ENCODE results near the gene CIBAR2. TPM values are rescaled to one million over a fixed set of nuclear protein-coding genes. Genes with fewer than 3 reads are reported as not detected.

Gene CIBAR2
- total and polyA plus RNA-seq, 4 experiments from 2014 or later = not detected

- Histone ChIP-seq H3K36me3 (ENCODE audit: insufficient read depth, low read length) (no peaks in the 10 kb centered on the region), H3K9me3 (ENCODE audit: control insufficient read depth in 1 of 2, low read length in 2 of 2) (no peaks in the 10 kb centered on the region), H3K27me3 (ENCODE audit: insufficient read depth, low read length) (no peaks in the 10 kb centered on the region), H3K4me1 (ENCODE audit: insufficient read depth, low read length) (no peaks in the 10 kb centered on the region), H3K4me3 (ENCODE audit: low read length in 2 of 2) (no peak overlapping the region), H3K27ac (ENCODE audit: low read depth, low read length) (no peak overlapping the region)
- Mint-ChIP-seq H3K9me3 (no peaks in the 10 kb centered on the region), H3K27ac (peak overlapping the region in 5 of 7 donors; percentile 16 to 78 (median 29)), H3K27me3 (no peaks in the 10 kb centered on the region), H3K36me3 (peaks cover 3 to 4% of the 10 kb centered on the region in 2 donors), H3K4me3 (no peak overlapping the region), H3K4me1 (peaks cover 0 to 7% (median 5%) of the 10 kb centered on the region in 4 donors)
- POLR2A ChIA-PET (ENCODE audit: partially characterized antibody) = interaction anchor here (1.0 to 1.4 kb wide), 2 partner anchors 10 to 34 kb away, joined by 3 to 4 read pairs; no protein-coding TSS in a partner anchor
- no peak for DNase-seq
- intact Hi-C loops (cut with micrococcal nuclease) = no loop called here
- CTCF ChIA-PET (ENCODE audit: partially characterized antibody) = interaction anchor here (1.0 to 1.8 kb wide), 5 partner anchors 10 to 121 kb away, joined by 3 to 5 read pairs (median 4); no protein-coding TSS in a partner anchor
Measured at GRCh38 chr16:85091522-85091910, 20.8 kb downstream of the CIBAR2 start.

- no peaks in the 10 kb centered on the region for H3K9me3 Mint-ChIP-seq
- intact Hi-C loops (cut with micrococcal nuclease) = no loop called here
- Histone ChIP-seq H3K27me3 (ENCODE audit: insufficient read depth, low read length) (no peaks in the 10 kb centered on the region), H3K36me3 (ENCODE audit: insufficient read depth, low read length) (no peaks in the 10 kb centered on the region), H3K9me3 (ENCODE audit: control insufficient read depth in 1 of 2, low read length in 2 of 2) (no peaks in the 10 kb centered on the region), H3K27ac (ENCODE audit: low read depth, low read length) (no peak overlapping the region), H3K4me1 (ENCODE audit: insufficient read depth, low read length) (no peaks in the 10 kb centered on the region), H3K4me3 (ENCODE audit: low read length in 2 of 2) (no peak overlapping the region)
- no peak for DNase-seq
- no peak overlapping the region for H3K4me3 Mint-ChIP-seq
- CTCF ChIA-PET (ENCODE audit: partially characterized antibody) = interaction anchor here (1.0 to 1.8 kb wide), 6 partner anchors 10 to 120 kb away, joined by 3 to 5 read pairs (median 4); no protein-coding TSS in a partner anchor
- peak overlapping the region in 5 of 7 donors; percentile 16 to 78 (median 29) for H3K27ac Mint-ChIP-seq
- POLR2A ChIA-PET (ENCODE audit: partially characterized antibody) = interaction anchor here (0.6 to 1.4 kb wide), 3 partner anchors 10 to 1455 kb away, joined by 3 to 4 read pairs (median 3); no protein-coding TSS in a partner anchor
- H3K36me3 Mint-ChIP-seq = peaks cover 3 to 4% of the 10 kb centered on the region in 2 donors
- H3K27me3 Mint-ChIP-seq = no peaks in the 10 kb centered on the region
- peaks cover 0 to 8% (median 7%) of the 10 kb centered on the region in 4 donors for H3K4me1 Mint-ChIP-seq
Measured at GRCh38 chr16:85090873-85091521, 21.3 kb downstream of the CIBAR2 start.

GRCh38 chr16:85090181-85090580 lies 22.1 kb downstream of the CIBAR2 start:
- Histone ChIP-seq H3K4me1 (ENCODE audit: insufficient read depth, low read length) (no peaks in the 10 kb centered on the region), H3K9me3 (ENCODE audit: control insufficient read depth in 1 of 2, low read length in 2 of 2) (no peaks in the 10 kb centered on the region), H3K4me3 (ENCODE audit: low read length in 2 of 2) (no peak overlapping the region), H3K27me3 (ENCODE audit: insufficient read depth, low read length) (no peaks in the 10 kb centered on the region), H3K27ac (ENCODE audit: low read depth, low read length) (no peak overlapping the region), H3K36me3 (ENCODE audit: insufficient read depth, low read length) (no peaks in the 10 kb centered on the region)
- intact Hi-C loops (cut with micrococcal nuclease) = no loop called here
- no peaks in the 10 kb centered on the region for H3K9me3 Mint-ChIP-seq
- no peak overlapping the region for H3K4me3 Mint-ChIP-seq
- DNase-seq = no peak
- peaks cover 3 to 4% of the 10 kb centered on the region in 2 donors for H3K36me3 Mint-ChIP-seq
- peaks cover 0 to 8% (median 7%) of the 10 kb centered on the region in 4 donors for H3K4me1 Mint-ChIP-seq
- H3K27ac Mint-ChIP-seq = peak overlapping the region in 1 of 7 donors; percentile 24
- ChIA-PET CTCF (ENCODE audit: partially characterized antibody) (interaction anchor here (1.0 to 1.8 kb wide), 4 partner anchors 25 to 63 kb away, joined by 3 to 5 read pairs (median 4); no protein-coding TSS in a partner anchor), POLR2A (ENCODE audit: partially characterized antibody) (no interaction called here)
- no peaks in the 10 kb centered on the region for H3K27me3 Mint-ChIP-seq

- peaks cover 0 to 8% (median 7%) of the 10 kb centered on the region in 4 donors for H3K4me1 Mint-ChIP-seq
- Histone ChIP-seq H3K4me3 (ENCODE audit: low read length in 2 of 2) (no peak overlapping the region), H3K9me3 (ENCODE audit: control insufficient read depth in 1 of 2, low read length in 2 of 2) (no peaks in the 10 kb centered on the region), H3K36me3 (ENCODE audit: insufficient read depth, low read length) (no peaks in the 10 kb centered on the region), H3K4me1 (ENCODE audit: insufficient read depth, low read length) (no peaks in the 10 kb centered on the region), H3K27me3 (ENCODE audit: insufficient read depth, low read length) (no peaks in the 10 kb centered on the region), H3K27ac (ENCODE audit: low read depth, low read length) (no peak overlapping the region)
- CTCF ChIA-PET (ENCODE audit: partially characterized antibody) = no interaction called here
- intact Hi-C loops (cut with micrococcal nuclease) = no loop called here
- no peak for DNase-seq
- peak overlapping the region in 1 of 7 donors; percentile 24 for H3K27ac Mint-ChIP-seq
- peaks cover 3 to 4% of the 10 kb centered on the region in 2 donors for H3K36me3 Mint-ChIP-seq
- H3K9me3 Mint-ChIP-seq = no peaks in the 10 kb centered on the region
- H3K27me3 Mint-ChIP-seq = no peaks in the 10 kb centered on the region
- POLR2A ChIA-PET (ENCODE audit: partially characterized antibody) = no interaction called here
- H3K4me3 Mint-ChIP-seq = no peak overlapping the region
Measured at GRCh38 chr16:85089525-85089924, 22.7 kb downstream of the CIBAR2 start.

- Mint-ChIP-seq H3K4me3 (no peak overlapping the region), H3K27me3 (no peaks in the 10 kb centered on the region), H3K9me3 (no peaks in the 10 kb centered on the region), H3K4me1 (peaks cover 0 to 8% (median 7%) of the 10 kb centered on the region in 4 donors), H3K36me3 (peaks cover 3 to 4% of the 10 kb centered on the region in 2 donors), H3K27ac (peak overlapping the region in 3 of 7 donors; percentile 8 to 23 (median 18))
- ChIA-PET POLR2A (ENCODE audit: partially characterized antibody) (no interaction called here), CTCF (ENCODE audit: partially characterized antibody) (interaction anchor here (0.7 to 2.4 kb wide), 3 partner anchors 10 to 117 kb away, joined by 3 to 21 read pairs (median 3); no protein-coding TSS in a partner anchor)
- no peak overlapping the region for H3K27ac ChIP-seq (ENCODE audit: low read depth, low read length)
- no peaks in the 10 kb centered on the region for H3K4me1 ChIP-seq (ENCODE audit: insufficient read depth, low read length)
- no peak for DNase-seq
- H3K27me3 ChIP-seq (ENCODE audit: insufficient read depth, low read length) = no peaks in the 10 kb centered on the region
- H3K4me3 ChIP-seq (ENCODE audit: low read length in 2 of 2) = no peak overlapping the region
- intact Hi-C loops (cut with micrococcal nuclease) = no loop called here
- no peaks in the 10 kb centered on the region for H3K36me3 ChIP-seq (ENCODE audit: insufficient read depth, low read length)
- H3K9me3 ChIP-seq (ENCODE audit: control insufficient read depth in 1 of 2, low read length in 2 of 2) = no peaks in the 10 kb centered on the region
Measured at GRCh38 chr16:85088570-85089199, 23.6 kb downstream of the CIBAR2 start.

GRCh38 chr16:85087899-85088569 lies 24.2 kb downstream of the CIBAR2 start:
- Mint-ChIP-seq H3K27me3 (no peaks in the 10 kb centered on the region), H3K27ac (no peak overlapping the region), H3K4me3 (no peak overlapping the region), H3K4me1 (peaks cover 2 to 8% (median 8%) of the 10 kb centered on the region in 4 donors), H3K36me3 (peaks cover 4 to 5% of the 10 kb centered on the region in 2 donors), H3K9me3 (no peaks in the 10 kb centered on the region)
- DNase-seq = no peak
- POLR2A ChIA-PET (ENCODE audit: partially characterized antibody) = interaction anchor here (1.6 kb wide), 1 partner anchor 60 kb away, joined by 30 read pairs; the partner anchor contains the start of gene KIAA0513
- CTCF ChIA-PET (ENCODE audit: partially characterized antibody) = interaction anchor here (0.7 to 2.4 kb wide), 5 partner anchors 10 to 338 kb away, joined by 3 to 21 read pairs (median 3); no protein-coding TSS in a partner anchor
- intact Hi-C loops (cut with micrococcal nuclease) = loop anchor here (2.0 kb wide), 2 partner anchors 161 to 333 kb away; no protein-coding TSS in a partner anchor
- H3K27me3 ChIP-seq (ENCODE audit: insufficient read depth, low read length) = no peaks in the 10 kb centered on the region
- H3K27ac ChIP-seq (ENCODE audit: low read depth, low read length) = no peak overlapping the region
- H3K9me3 ChIP-seq (ENCODE audit: control insufficient read depth in 1 of 2, low read length in 2 of 2) = no peaks in the 10 kb centered on the region
- no peaks in the 10 kb centered on the region for H3K4me1 ChIP-seq (ENCODE audit: insufficient read depth, low read length)
- H3K4me3 ChIP-seq (ENCODE audit: low read length in 2 of 2) = no peak overlapping the region
- H3K36me3 ChIP-seq (ENCODE audit: insufficient read depth, low read length) = no peaks in the 10 kb centered on the region
